Urinary bladder (tissue), 4 donors: ENCODE results near the gene TOMM22. TPM values are rescaled to one million over a fixed set of nuclear protein-coding genes. Genes with fewer than 3 reads are reported as not detected.

Experiments
- DNase-seq: peaks from one replicate; pipeline ENCODE4 v3.0.0-alpha.2; 2015; ENCODE audit errors: extremely low spot score
- H3K27ac ChIP-seq: one replicate; pipeline ENCODE4 v1.5.1; 2013; ENCODE audit warnings: low read depth, mild to moderate bottlenecking, moderate library complexity
- H3K36me3 ChIP-seq: one replicate; pipeline ENCODE4 v1.6.1; 2013; ENCODE audit warnings: mild to moderate bottlenecking, moderate library complexity; ENCODE audit not compliant: insufficient read depth
- H3K4me1 ChIP-seq: one replicate; pipeline ENCODE4 v1.6.1; 2013; ENCODE audit warnings: mild to moderate bottlenecking, moderate library complexity; ENCODE audit not compliant: insufficient read depth
- H3K4me3 ChIP-seq: one replicate; pipeline ENCODE4 v1.5.1; 2013; ENCODE audit warnings: low read depth, low read length
- whole genome bisulfite sequencing: extraction: QIAGEN DNeasy Blood & Tissue Kit; methylation state at CpG from one replicate; pipeline ENCODE4 v1.1.7; 2013; 5-methylcytosine and 5-hydroxymethylcytosine counted together
- polyA plus RNA-seq: library from polyadenylated mRNA; stranded (reverse); fragments of 200-250 nt; gene quantifications from one replicate; pipeline ENCODE4 v1.2.3, GENCODE V29; 2013
- total RNA-seq: library from RNA; depleted of rRNA; stranded (reverse); fragments of >200 nt; gene quantifications from one replicate; pipeline ENCODE4 v1.2.3, GENCODE V29; 2014
- donor health status: healthy with polysubstance abuse.
- donor health status: healthy.

The TOMM22 gene
- total and polyA plus RNA-seq, 2 donors = 34.4 to 35.8 TPM

DNA sequence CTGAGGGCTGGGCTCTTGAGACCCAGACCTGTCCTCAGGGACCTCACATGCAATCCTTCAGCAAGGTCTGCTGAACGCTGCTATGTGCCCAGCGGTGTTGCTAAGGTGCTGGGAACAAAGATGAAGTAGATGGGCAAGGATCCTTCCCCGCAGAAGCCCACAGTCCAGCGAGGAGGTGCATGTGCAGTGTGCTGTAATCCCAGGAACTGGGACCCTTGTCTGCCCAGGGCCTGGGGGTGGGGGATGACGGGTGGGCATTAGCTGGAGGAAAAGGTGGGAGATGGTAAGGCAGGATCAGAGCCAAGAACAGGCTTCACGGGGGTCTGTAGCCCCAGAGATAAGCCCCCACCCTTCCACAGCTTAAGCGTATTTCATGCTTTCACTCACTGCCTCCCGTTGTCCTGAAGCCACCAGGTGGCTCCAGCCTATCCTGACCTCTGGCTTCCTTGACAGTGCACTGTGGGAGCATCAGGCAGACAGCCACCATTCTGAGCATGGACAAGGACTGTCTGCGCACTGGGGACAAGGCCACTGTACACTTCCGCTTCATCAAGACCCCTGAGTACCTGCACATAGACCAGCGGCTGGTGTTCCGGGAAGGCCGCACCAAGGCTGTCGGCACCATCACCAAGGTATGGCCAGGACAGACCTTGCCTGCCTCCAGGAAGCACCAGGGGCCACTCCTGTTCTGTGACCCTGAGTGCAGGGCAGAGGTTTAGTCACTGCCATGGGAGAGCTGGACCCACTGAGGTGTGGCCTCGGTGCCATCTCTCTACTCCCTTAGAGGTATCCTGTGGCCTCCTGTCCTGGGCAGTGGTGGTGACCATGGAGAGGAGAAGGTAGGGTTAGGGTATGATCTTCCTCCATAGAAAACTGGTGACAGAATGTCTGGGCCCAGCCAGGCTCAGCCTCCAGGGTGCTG is 46.0 kb downstream of the TOMM22 start:
- Histone ChIP-seq H3K36me3 (peaks cover 5% of the 10 kb centered on the region), H3K4me3 (no peak overlapping the region), H3K4me1 (no peaks in the 10 kb centered on the region), H3K27ac (no peak overlapping the region)
- 93% methylated on average over 15 of the region's 15 CpGs for WGBS
- DNase-seq = no peak

DNA sequence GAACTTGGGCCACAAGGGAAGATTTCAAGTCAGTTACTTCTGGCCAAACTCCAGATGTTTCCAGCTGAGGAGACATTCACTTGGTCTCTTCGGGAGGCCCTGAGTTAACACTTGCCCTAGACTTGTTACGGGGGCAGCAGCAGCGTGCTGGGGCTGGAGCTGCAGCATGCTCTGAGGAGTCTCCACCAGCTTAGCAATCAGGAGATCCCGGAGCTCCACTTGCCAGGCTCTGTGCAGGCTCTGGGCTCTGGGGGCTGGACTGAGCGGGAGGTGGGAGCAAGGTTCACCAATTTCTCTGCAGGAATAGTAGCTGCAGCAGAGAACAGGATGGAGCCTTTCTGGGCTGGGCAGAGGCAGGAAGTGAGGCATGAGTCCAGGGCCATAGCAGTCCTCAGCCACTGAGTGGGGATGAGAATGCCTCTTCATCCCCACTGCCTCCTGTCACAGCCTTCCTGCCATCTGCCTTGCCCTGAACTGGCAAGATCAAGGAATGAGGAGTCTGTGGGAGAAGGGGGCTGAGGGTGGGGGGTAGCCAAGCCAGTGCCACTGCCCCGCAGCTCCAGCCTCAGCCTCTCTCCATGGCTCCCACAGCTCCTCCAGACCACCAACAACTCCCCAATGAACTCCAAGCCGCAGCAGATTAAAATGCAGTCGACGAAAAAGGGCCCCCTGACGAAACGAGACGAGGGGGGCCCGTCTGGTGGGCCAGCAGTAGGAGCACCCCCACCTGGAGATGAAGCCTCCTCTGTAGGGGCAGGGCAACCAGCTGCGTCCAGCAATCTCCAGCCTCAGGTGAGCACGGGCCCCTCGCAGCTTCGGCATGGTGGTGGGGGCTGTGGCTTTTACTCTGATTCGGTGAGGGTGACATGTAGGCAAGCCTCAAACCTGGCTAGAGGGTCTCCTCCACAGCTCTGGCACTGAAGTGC is 47.4 kb downstream of the TOMM22 start:
- no peak for DNase-seq
- H3K4me3 ChIP-seq = no peak overlapping the region

DNA sequence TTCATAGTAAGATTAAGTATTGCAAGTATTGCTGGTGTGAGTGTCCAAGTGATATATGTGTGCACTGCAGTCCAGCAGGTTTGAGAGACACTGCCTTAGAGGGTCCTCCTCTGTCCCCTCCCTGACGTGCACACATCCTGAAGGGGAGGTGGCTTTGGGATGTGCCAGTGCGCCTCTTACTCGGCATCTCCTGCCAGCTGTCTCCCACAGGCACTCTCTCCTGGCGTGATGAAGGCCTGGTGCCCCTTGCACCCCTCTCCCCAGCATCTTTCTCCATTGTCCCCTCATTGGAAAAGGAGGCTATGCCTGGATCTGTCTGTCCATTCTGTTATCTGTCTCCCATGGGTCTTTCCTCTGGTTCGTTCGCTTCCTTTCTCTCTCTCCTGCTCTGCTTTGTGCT is 48.2 kb downstream of the TOMM22 start:
- 88% methylated on average over 6 of the region's 6 CpGs for WGBS
- no peak for DNase-seq
- Histone ChIP-seq H3K4me1 (no peaks in the 10 kb centered on the region), H3K36me3 (peaks cover 1% of the 10 kb centered on the region), H3K27ac (no peak overlapping the region), H3K4me3 (no peak overlapping the region)

More for the DNA sequence above, 47.4 kb downstream of the TOMM22 start:
- 92% methylated on average over 18 of the region's 18 CpGs for WGBS
- Histone ChIP-seq H3K36me3 (peaks cover 5% of the 10 kb centered on the region), H3K27ac (no peak overlapping the region), H3K4me1 (no peaks in the 10 kb centered on the region)

DNA sequence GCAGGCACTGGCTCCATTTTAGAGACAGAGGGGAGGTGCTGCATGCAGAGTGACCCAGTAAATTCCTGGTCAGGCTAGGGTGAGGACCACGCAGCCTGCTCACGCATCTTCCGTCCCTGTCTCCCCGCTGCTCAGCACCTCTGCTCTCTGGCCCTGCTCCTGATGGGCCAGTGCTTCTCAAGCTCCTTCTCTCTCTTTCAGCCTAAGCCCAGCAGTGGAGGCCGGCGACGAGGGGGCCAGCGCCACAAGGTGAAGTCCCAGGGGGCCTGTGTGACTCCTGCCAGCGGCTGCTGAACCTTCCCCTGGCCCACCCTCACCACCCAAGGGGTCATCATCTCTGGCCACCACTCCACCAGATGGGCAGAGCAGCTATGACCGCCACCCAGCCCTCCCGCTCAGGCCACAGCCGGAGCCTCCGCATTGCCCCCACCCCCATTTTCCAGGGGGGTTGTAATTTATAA is 48.7 kb downstream of the TOMM22 start:
- DNase-seq = no peak
- H3K27ac ChIP-seq = no peak overlapping the region
- 94% methylated on average over 13 of the region's 13 CpGs for WGBS
- H3K4me3 ChIP-seq = no peak overlapping the region
- peaks cover 3% of the 10 kb centered on the region for H3K36me3 ChIP-seq
- no peaks in the 10 kb centered on the region for H3K4me1 ChIP-seq

DNA sequence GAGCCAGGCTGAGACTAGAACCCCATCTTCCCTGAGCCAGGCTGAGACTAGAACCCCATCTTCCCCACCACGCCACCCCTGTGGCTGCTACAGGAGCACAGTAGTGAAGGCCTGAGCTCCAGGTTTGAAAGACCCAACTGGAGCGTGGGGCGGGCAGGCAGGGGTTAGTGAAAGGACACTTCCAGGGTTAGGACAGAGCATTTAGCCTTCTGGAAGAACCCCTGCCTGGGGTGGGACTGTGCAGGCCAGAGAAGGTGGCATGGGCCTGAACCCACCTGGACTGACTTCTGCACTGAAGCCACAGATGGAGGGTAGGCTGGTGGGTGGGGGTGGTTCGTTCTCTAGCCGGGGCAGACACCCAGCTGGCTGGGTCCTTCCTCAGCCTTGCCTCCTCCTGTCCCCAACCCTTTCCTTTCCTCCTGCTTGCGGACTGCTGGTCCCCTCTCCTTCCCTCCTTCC is 50.0 kb downstream of the TOMM22 start:
- no peak for DNase-seq
- 84% methylated on average over 6 of the region's 6 CpGs for whole genome bisulfite sequencing
- no peak overlapping the region for H3K27ac ChIP-seq
- H3K4me3 ChIP-seq = no peak overlapping the region
- H3K36me3 ChIP-seq = peaks cover 3% of the 10 kb centered on the region
- no peaks in the 10 kb centered on the region for H3K4me1 ChIP-seq

DNA sequence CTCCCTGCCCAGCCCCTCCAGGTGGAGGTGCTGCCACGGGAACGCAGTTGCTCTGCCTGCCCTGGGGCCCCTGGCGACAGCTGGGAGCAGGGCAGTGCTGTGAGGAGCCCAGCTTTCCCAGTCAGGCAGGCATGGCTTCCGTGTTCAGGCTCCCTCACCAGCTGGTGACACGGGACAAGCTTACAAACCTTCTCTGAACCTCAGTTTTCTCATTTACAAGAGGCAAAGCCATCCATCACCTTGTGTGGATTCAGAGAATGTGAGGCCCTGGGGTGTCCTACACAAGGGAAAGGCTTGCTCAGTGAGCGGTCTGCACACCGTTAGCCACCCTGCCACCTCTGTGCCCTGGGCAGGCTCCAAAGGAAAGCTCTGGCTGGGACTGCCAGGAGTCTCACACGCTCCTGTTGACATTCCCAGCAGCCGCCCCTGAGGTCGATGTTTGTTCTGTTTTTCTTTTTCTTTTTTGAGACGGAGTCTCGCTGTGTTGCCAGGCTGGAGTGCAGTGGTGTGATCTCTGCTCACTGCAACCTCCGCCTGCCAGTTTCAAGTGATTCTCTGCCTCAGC is 50.6 kb downstream of the TOMM22 start:
- H3K4me1 ChIP-seq = no peaks in the 10 kb centered on the region
- no peak overlapping the region for H3K4me3 ChIP-seq
- no peak for DNase-seq
- WGBS = 80% methylated on average over 13 of the region's 13 CpGs
- no peak overlapping the region for H3K27ac ChIP-seq
- H3K36me3 ChIP-seq = peaks cover 3% of the 10 kb centered on the region

DNA sequence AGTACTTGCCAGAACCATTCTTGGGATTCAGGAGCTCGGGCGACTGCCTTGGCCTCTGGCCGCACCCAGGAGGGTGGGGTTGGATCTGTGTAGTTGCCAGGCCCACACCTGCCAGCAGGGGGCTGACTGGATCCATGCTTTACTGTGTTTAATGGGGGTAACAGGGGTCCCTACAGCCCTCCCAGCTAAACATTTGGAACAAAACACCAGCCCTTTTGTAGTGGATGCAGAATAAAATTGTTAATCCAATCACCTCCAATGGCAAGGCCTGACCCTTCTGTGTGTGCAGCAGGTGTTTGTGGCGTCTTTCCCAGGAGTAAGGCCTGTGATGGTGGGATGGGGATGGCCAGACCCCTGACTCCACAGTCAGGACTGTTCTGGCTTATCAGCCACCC is 51.6 kb downstream of the TOMM22 start:
- WGBS = 30% methylated on average over 4 of the region's 4 CpGs
- H3K36me3 ChIP-seq = peaks cover 2% of the 10 kb centered on the region
- H3K4me3 ChIP-seq = no peak overlapping the region
- DNase-seq = no peak
- H3K27ac ChIP-seq = no peak overlapping the region
- H3K4me1 ChIP-seq = no peaks in the 10 kb centered on the region

DNA sequence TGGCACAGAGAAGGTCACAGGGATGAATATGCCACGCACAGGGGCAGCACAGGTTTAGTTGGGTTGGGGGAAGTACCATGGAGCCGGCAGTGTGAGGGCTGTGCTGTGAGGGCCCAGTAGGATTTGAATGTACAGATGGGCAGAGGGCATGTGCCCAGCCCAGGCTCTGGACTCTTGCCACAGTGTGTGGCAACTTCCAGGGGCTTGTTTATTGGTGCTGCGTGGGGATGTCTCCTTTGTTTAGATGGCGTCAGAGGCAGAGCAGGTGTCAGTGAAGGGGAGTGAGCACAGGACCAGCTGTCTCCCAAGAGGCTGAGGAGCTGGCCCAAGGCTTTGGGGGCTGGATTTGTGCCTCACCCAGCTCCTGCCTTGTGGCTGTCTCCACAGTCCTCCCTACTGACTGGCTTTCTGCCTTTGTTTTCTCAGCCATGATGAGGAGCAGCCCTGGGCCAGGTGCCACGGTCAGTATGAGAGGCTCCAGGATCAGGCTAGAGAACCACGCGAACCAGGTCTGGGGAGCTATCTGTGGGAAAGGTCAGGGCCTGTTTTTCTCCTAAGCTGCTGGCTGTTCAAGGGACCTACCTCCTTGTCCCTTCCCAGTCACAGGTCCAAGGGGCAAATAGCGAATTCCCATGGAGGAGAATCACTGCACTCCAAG is 52.1 kb downstream of the TOMM22 start:
- H3K4me1 ChIP-seq = no peaks in the 10 kb centered on the region

DNA sequence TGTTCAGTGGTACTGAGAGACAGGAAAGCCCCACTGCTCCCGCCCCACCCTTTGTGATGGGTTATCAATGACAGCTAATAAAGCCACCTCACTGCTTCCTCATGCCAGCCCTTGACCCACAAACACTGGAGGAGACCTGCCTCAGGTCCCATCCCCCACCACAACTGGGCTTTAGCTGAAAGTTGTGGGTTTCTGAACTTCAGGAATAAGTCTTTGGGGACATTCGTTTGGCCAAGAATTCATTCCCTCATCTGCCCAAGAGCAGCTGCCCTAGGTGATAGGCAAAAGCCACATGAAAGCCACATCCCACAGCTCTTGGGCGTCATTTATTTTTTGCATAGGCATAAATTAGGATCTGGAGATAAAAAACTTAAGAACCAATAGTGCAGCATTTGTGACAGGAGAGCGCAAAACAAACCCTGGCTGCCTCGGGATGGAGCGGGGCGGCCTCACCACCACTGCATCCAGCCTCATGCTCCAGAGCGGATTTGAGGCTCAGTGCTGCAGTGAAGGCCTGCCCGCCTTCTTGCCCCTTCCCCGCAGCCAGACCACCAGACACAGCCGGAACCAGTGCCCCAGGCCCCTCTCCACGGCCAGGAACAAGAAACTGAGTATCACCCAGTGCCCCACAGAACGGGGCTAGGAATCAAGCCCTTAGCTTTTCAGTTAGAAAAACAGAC is 52.8 kb downstream of the TOMM22 start:
- H3K27ac ChIP-seq = no peak overlapping the region
- no peak for DNase-seq
- H3K36me3 ChIP-seq = peaks cover 5% of the 10 kb centered on the region
- H3K4me3 ChIP-seq = no peak overlapping the region
- 85% methylated on average over 13 of the region's 13 CpGs for WGBS
- H3K4me1 ChIP-seq = no peaks in the 10 kb centered on the region

More for the DNA sequence above, 52.1 kb downstream of the TOMM22 start:
- peaks cover 2% of the 10 kb centered on the region for H3K36me3 ChIP-seq
- H3K4me3 ChIP-seq = no peak overlapping the region
- no peak overlapping the region for H3K27ac ChIP-seq
- DNase-seq = no peak
- 44% methylated on average over 8 of the region's 8 CpGs for WGBS

Other genes with a start within 250 kb of the TOMM22 start
- gene KCNJ4, start 226.8 kb upstream of the TOMM22 start, total RNA-seq = not detected
- not detected for gene KCNJ4, start 226.8 kb upstream of the TOMM22 start, polyA plus RNA-seq
- 75.7 TPM for gene KDELR3, start 213.9 kb upstream of the TOMM22 start, total RNA-seq
- gene KDELR3, start 213.9 kb upstream of the TOMM22 start, polyA plus RNA-seq = 4.7 TPM
- gene DDX17, start 175.6 kb upstream of the TOMM22 start, total RNA-seq = 653 TPM
- 221 TPM for gene DDX17, start 175.6 kb upstream of the TOMM22 start, polyA plus RNA-seq
- gene DMC1, start 111.8 kb upstream of the TOMM22 start, total RNA-seq = 6.9 TPM
- 1.8 TPM for gene DMC1, start 111.8 kb upstream of the TOMM22 start, polyA plus RNA-seq
- gene FAM227A, start 25.6 kb upstream of the TOMM22 start, total RNA-seq = 4.9 TPM
- 0.48 TPM for gene FAM227A, start 25.6 kb upstream of the TOMM22 start, polyA plus RNA-seq
- gene CBY1, start 25.3 kb upstream of the TOMM22 start, total RNA-seq = 17.0 TPM
- gene CBY1, start 25.3 kb upstream of the TOMM22 start, polyA plus RNA-seq = 63.5 TPM
- 40.2 TPM for gene JOSD1, start 19.0 kb downstream of the TOMM22 start, total RNA-seq
- gene JOSD1, start 19.0 kb downstream of the TOMM22 start, polyA plus RNA-seq = 43.9 TPM
- 30.8 TPM for gene GTPBP1, start 24.0 kb downstream of the TOMM22 start, total RNA-seq
- 27.8 TPM for gene GTPBP1, start 24.0 kb downstream of the TOMM22 start, polyA plus RNA-seq
- 59.7 TPM for gene SUN2, start 74.0 kb downstream of the TOMM22 start, total RNA-seq
- gene SUN2, start 74.0 kb downstream of the TOMM22 start, polyA plus RNA-seq = 271 TPM
- gene DNAL4, start 112.2 kb downstream of the TOMM22 start, total RNA-seq = 12.4 TPM
- 21.5 TPM for gene DNAL4, start 112.2 kb downstream of the TOMM22 start, polyA plus RNA-seq
- 4.2 TPM for gene NPTXR, start 162.1 kb downstream of the TOMM22 start, total RNA-seq
- 15.1 TPM for gene NPTXR, start 162.1 kb downstream of the TOMM22 start, polyA plus RNA-seq
- 43.1 TPM for gene CBX6, start 190.3 kb downstream of the TOMM22 start, total RNA-seq
- 82.0 TPM for gene CBX6, start 190.3 kb downstream of the TOMM22 start, polyA plus RNA-seq